Neural cell (in vitro differentiated cells): ENCODE results near the gene SPC24.
"Not testable (repeated sequence)": the region's sequence is repeated elsewhere in the genome, so short reads cannot be mapped to it uniquely, and the experiment has no call there.

Experiments
- CTCF ChIP-seq: fragments of 450-650 bp; IDR thresholded peaks from 2 replicates; pipeline ENCODE4 v1.5.1; 2014; ENCODE audit warnings: antibody characterized with exemption, mild to moderate bottlenecking, moderate library complexity; ENCODE audit not compliant: poor library complexity, severe bottlenecking
- POLR2AphosphoS5 ChIP-seq: IDR thresholded peaks from 2 replicates; pipeline ENCODE4 v1.6.1; 2012
- REST ChIP-seq: IDR thresholded peaks from 2 replicates; pipeline ENCODE4 v1.6.1; 2012; ENCODE audit warnings: borderline replicate concordance
- TAF1 ChIP-seq: IDR thresholded peaks from 2 replicates; pipeline ENCODE4 v1.6.1; 2012; ENCODE audit warnings: low read depth

- TF ChIP-seq REST, CTCF, TAF1, POLR2AphosphoS5: not testable (repeated sequence)
Observed at GRCh38 chr19:11180975-11181374, 25.4 kb upstream of the SPC24 start.
